Jurkat, Clone E6-1 (cell line): ENCODE measurements around the gene AUP1.
"Not testable (repeated sequence)": the region's sequence is repeated elsewhere in the genome, so short reads cannot be mapped to it uniquely, and the experiment has no call there.

Experiments used
- DNase-seq: peaks from one replicate; pipeline ENCODE4 v3.0.0-alpha.2; 2011; ENCODE audit warnings: low read depth, low spot score
- H3K4me3 ChIP-seq: 2 replicates; pipeline ENCODE4 v1.5.1; 2011; ENCODE audit warnings: mild to moderate bottlenecking, low read length, control low read depth, moderate library complexity

Gene AUP1

GRCh38 chr2:74483675-74484164, 45.8 kb downstream of the AUP1 start:
- not testable (repeated sequence) for DNase-seq
- H3K4me3 ChIP-seq, result peak overlapping the region; percentile 95

DNA sequence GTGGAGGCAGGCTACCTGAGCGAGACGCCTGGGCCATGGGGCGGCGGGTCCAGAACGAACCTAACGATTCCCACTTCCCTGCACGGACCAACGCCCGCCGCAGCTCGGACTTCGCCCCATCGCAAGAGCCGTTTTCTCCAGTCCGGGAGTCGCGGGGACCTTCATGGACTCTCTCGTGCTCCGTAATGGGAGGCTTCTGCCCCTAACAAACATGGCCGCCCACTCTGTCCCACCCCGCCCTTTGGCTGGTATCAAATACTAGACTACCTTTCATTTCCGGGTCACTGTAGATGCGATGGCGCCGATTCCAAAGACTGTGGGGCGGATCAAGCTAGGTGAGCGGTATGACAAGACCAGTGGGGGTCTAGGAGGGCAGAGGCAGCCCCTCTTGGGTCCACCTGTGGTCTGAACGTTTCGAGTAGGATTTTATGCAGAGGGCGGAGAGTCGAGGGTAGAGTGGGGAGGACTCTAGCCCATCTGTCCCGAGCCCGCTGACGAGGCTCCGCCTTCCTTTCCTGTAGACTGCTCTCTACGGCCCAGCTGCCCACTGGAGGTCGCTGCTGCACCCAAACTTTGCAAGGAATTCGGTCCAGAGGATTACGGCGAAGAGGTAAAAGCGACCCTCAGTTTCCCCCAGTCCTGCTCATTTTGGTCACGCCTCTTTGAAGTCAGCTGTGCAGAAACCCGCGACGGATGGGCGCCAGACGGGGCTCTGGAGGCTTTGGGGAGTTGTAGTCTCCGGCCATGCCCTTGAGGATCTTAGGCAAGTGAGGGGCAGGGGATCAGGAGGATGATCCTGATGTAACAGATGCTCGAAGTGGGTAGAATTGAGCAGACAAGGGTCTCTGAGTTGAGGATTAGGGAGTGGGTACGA, 46.5 kb downstream of the AUP1 start, which contains the start of the genes CCDC142 and TTC31:
CCDC142 (minus strand) TSS at position 198 of the 874 bp plus-strand sequence; CDS start at position 37, 161 bp downstream.
TTC31 (plus strand) TSS at position 281 of the 874 bp plus-strand sequence; CDS start at position 296, 15 bp downstream.
- DNase-seq, result peak; percentile 93
- peak within 1 kb of the TSS; percentile 95 for H3K4me3 ChIP-seq

GRCh38 chr2:74481961-74482800, 47.3 kb downstream of the AUP1 start:
- DNase-seq, result no peak
- peak overlapping the region; percentile 95 for H3K4me3 ChIP-seq

DNA sequence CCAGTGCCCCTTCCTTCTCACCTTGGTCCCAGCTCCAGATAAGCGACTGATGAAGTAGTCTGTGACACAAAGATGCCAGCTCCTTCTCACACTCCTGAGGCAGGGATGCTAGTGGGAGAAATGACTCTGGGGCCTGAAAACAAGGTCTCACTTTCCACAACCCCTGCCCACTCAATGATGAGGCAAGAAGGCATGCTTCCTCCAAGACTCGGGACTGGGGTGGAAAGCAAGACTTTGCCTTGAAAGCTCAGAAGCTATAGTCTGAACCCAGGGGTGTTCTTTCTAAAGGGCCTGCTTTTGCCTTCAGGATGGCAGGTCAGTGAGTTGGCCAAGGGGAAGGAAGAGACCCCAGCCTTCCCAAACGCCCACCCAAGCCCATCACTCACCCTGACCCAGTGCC, 48.1 kb downstream of the AUP1 start:
- peak overlapping the region; percentile 95 for H3K4me3 ChIP-seq
- DNase-seq, result no peak
